ENCODE data around the gene PLA2G4E.

PLA2G4E gene

GRCh38 chr15:42068601-42069000 is 47.8 kb upstream of the PLA2G4E start:
- H3K23ac ChIP-seq (ENCODE audit: low read length in 2 of 2) = no peak overlapping the region
- H4K8ac ChIP-seq (ENCODE audit: low read length) = no peak overlapping the region
- H3K4me1 ChIP-seq (ENCODE audit: control insufficient read depth, insufficient read depth, low read depth, low read length) = no peaks in the 10 kb centered on the region
- peaks cover 9% of the 10 kb centered on the region for H3K9me3 ChIP-seq (ENCODE audit: control insufficient read depth, low read length)
- no peak overlapping the region for H2BK15ac ChIP-seq (ENCODE audit: low read depth, poor library complexity, severe bottlenecking)
- no peak for DNase-seq
- no peak overlapping the region for H3K4me3 ChIP-seq (ENCODE audit: insufficient read depth in 1 of 2, low read depth in 1 of 2, low read length in 2 of 2)
- no peak overlapping the region for H2BK5ac ChIP-seq (ENCODE audit: low read depth, low read length, poor library complexity, severe bottlenecking)
- no peak overlapping the region for H3K4ac ChIP-seq (ENCODE audit: low read depth in 1 of 2, low read length in 2 of 2)
- no peak overlapping the region for H2AFZ ChIP-seq (ENCODE audit: low read depth, low read length)
- H3K79me1 ChIP-seq (replicated peaks; ENCODE audit: low read length, poor library complexity, severe bottlenecking) = no peaks in the 10 kb centered on the region
- H2BK120ac ChIP-seq (ENCODE audit: low read depth, low read length) = no peak overlapping the region
- no peak overlapping the region for H3K18ac ChIP-seq (ENCODE audit: low read depth in 1 of 2, low read length in 2 of 2)
- peaks cover 30 to 58% of the 10 kb centered on the region in 2 experiments for H3K27me3 ChIP-seq (ENCODE audit: control insufficient read depth in 1 of 2, insufficient read depth in 1 of 2, low read length in 2 of 2)
- no peak overlapping the region for H4K91ac ChIP-seq (ENCODE audit: low read length)
- no peak overlapping the region for H3K9ac ChIP-seq (ENCODE audit: low read length)
- H2BK12ac ChIP-seq (ENCODE audit: low read length in 2 of 2) = no peak overlapping the region
- no peak overlapping the region for H3K4me2 ChIP-seq (ENCODE audit: low read length, poor library complexity, severe bottlenecking)
- H3K14ac ChIP-seq (ENCODE audit: low read length in 2 of 2) = no peak overlapping the region
- H2AK5ac ChIP-seq (ENCODE audit: low read length, severe bottlenecking) = no peak overlapping the region
- H3K36me3 ChIP-seq (ENCODE audit: control insufficient read depth in 1 of 2, insufficient read depth in 2 of 2, low read depth in 1 of 2, low read length in 2 of 2) = no peaks in the 10 kb centered on the region
- no peak overlapping the region for H3K27ac ChIP-seq (ENCODE audit: low read length, poor library complexity, severe bottlenecking)
- WGBS = 93% methylated on average over 14 of the region's 14 CpGs

- H3K4me2 ChIP-seq (ENCODE audit: low read length, poor library complexity, severe bottlenecking) = no peak overlapping the region
- 25% methylated on average over 6 of the region's 10 CpGs for WGBS
Observed at GRCh38 chr15:42066764-42067415, 46.0 kb upstream of the PLA2G4E start.

GRCh38 chr15:42065468-42065867 is 44.6 kb upstream of the PLA2G4E start:
- Histone ChIP-seq H2BK12ac (ENCODE audit: low read length in 2 of 2) (no peak overlapping the region), H3K27ac (ENCODE audit: low read length, poor library complexity, severe bottlenecking) (no peak overlapping the region), H3K79me1 (replicated peaks; ENCODE audit: low read length, poor library complexity, severe bottlenecking) (no peaks in the 10 kb centered on the region), H3K4me2 (ENCODE audit: low read length, poor library complexity, severe bottlenecking) (no peak overlapping the region), H4K91ac (ENCODE audit: low read length) (no peak overlapping the region), H3K18ac (ENCODE audit: low read depth in 1 of 2, low read length in 2 of 2) (no peak overlapping the region), H3K14ac (ENCODE audit: low read length in 2 of 2) (no peak overlapping the region), H3K4me3 (ENCODE audit: insufficient read depth in 1 of 2, low read depth in 1 of 2, low read length in 2 of 2) (no peak overlapping the region), H3K4ac (ENCODE audit: low read depth in 1 of 2, low read length in 2 of 2) (no peak overlapping the region), H3K23ac (ENCODE audit: low read length in 2 of 2) (no peak overlapping the region), H2BK15ac (ENCODE audit: low read depth, poor library complexity, severe bottlenecking) (no peak overlapping the region), H3K9ac (ENCODE audit: low read length) (no peak overlapping the region), H2BK120ac (ENCODE audit: low read depth, low read length) (no peak overlapping the region), H4K8ac (ENCODE audit: low read length) (no peak overlapping the region), H3K4me1 (ENCODE audit: control insufficient read depth, insufficient read depth, low read depth, low read length) (no peaks in the 10 kb centered on the region), H2BK5ac (ENCODE audit: low read depth, low read length, poor library complexity, severe bottlenecking) (no peak overlapping the region), H2AFZ (ENCODE audit: low read depth, low read length) (no peak overlapping the region), H3K36me3 (ENCODE audit: control insufficient read depth in 1 of 2, insufficient read depth in 2 of 2, low read depth in 1 of 2, low read length in 2 of 2) (no peaks in the 10 kb centered on the region), H3K27me3 (ENCODE audit: control insufficient read depth in 1 of 2, insufficient read depth in 1 of 2, low read length in 2 of 2) (peaks cover 32 to 65% of the 10 kb centered on the region in 2 experiments), H2AK5ac (ENCODE audit: low read length, severe bottlenecking) (no peak overlapping the region), H3K9me3 (ENCODE audit: control insufficient read depth, low read length) (peaks cover 9% of the 10 kb centered on the region)
- 78% methylated on average over 7 of the region's 7 CpGs for WGBS
- DNase-seq = no peak

More at GRCh38 chr15:42066764-42067415, 46.0 kb upstream of the PLA2G4E start:
- no peak for DNase-seq
- Histone ChIP-seq H3K9ac (ENCODE audit: low read length) (no peak overlapping the region), H3K4me1 (ENCODE audit: control insufficient read depth, insufficient read depth, low read depth, low read length) (no peaks in the 10 kb centered on the region), H3K4me3 (ENCODE audit: insufficient read depth in 1 of 2, low read depth in 1 of 2, low read length in 2 of 2) (no peak overlapping the region), H2BK5ac (ENCODE audit: low read depth, low read length, poor library complexity, severe bottlenecking) (no peak overlapping the region), H2BK15ac (ENCODE audit: low read depth, poor library complexity, severe bottlenecking) (no peak overlapping the region), H2AFZ (ENCODE audit: low read depth, low read length) (no peak overlapping the region), H3K18ac (ENCODE audit: low read depth in 1 of 2, low read length in 2 of 2) (no peak overlapping the region), H3K27ac (ENCODE audit: low read length, poor library complexity, severe bottlenecking) (no peak overlapping the region), H3K23ac (ENCODE audit: low read length in 2 of 2) (no peak overlapping the region), H4K91ac (ENCODE audit: low read length) (no peak overlapping the region), H4K8ac (ENCODE audit: low read length) (no peak overlapping the region), H3K9me3 (ENCODE audit: control insufficient read depth, low read length) (peaks cover 9% of the 10 kb centered on the region), H2BK12ac (ENCODE audit: low read length in 2 of 2) (no peak overlapping the region), H3K36me3 (ENCODE audit: control insufficient read depth in 1 of 2, insufficient read depth in 2 of 2, low read depth in 1 of 2, low read length in 2 of 2) (no peaks in the 10 kb centered on the region), H2AK5ac (ENCODE audit: low read length, severe bottlenecking) (no peak overlapping the region), H2BK120ac (ENCODE audit: low read depth, low read length) (no peak overlapping the region), H3K4ac (ENCODE audit: low read depth in 1 of 2, low read length in 2 of 2) (no peak overlapping the region), H3K27me3 (ENCODE audit: control insufficient read depth in 1 of 2, insufficient read depth in 1 of 2, low read length in 2 of 2) (peaks cover 28 to 61% of the 10 kb centered on the region in 2 experiments), H3K79me1 (replicated peaks; ENCODE audit: low read length, poor library complexity, severe bottlenecking) (no peaks in the 10 kb centered on the region), H3K14ac (ENCODE audit: low read length in 2 of 2) (no peak overlapping the region)

- H2BK120ac ChIP-seq (ENCODE audit: low read depth, low read length) = no peak overlapping the region
- no peak overlapping the region for H2BK15ac ChIP-seq (ENCODE audit: low read depth, poor library complexity, severe bottlenecking)
- no peak overlapping the region for H3K4me3 ChIP-seq (ENCODE audit: insufficient read depth in 1 of 2, low read depth in 1 of 2, low read length in 2 of 2)
- H2AK5ac ChIP-seq (ENCODE audit: low read length, severe bottlenecking) = no peak overlapping the region
- H3K18ac ChIP-seq (ENCODE audit: low read depth in 1 of 2, low read length in 2 of 2) = no peak overlapping the region
- H2BK12ac ChIP-seq (ENCODE audit: low read length in 2 of 2) = no peak overlapping the region
- H3K23ac ChIP-seq (ENCODE audit: low read length in 2 of 2) = peak overlapping the region in 1 of 2 experiments; percentile 23
- H3K4me2 ChIP-seq (ENCODE audit: low read length, poor library complexity, severe bottlenecking) = no peak overlapping the region
- peaks cover 34 to 69% of the 10 kb centered on the region in 2 experiments for H3K27me3 ChIP-seq (ENCODE audit: control insufficient read depth in 1 of 2, insufficient read depth in 1 of 2, low read length in 2 of 2)
- no peak for DNase-seq
- no peak overlapping the region for H3K14ac ChIP-seq (ENCODE audit: low read length in 2 of 2)
- no peak overlapping the region for H3K9ac ChIP-seq (ENCODE audit: low read length)
- no peak overlapping the region for H2AFZ ChIP-seq (ENCODE audit: low read depth, low read length)
- peaks cover 9% of the 10 kb centered on the region for H3K9me3 ChIP-seq (ENCODE audit: control insufficient read depth, low read length)
- no peaks in the 10 kb centered on the region for H3K36me3 ChIP-seq (ENCODE audit: control insufficient read depth in 1 of 2, insufficient read depth in 2 of 2, low read depth in 1 of 2, low read length in 2 of 2)
- no peak overlapping the region for H3K4ac ChIP-seq (ENCODE audit: low read depth in 1 of 2, low read length in 2 of 2)
- H4K8ac ChIP-seq (ENCODE audit: low read length) = no peak overlapping the region
- no peak overlapping the region for H3K27ac ChIP-seq (ENCODE audit: low read length, poor library complexity, severe bottlenecking)
- 42% methylated on average over 7 of the region's 7 CpGs for WGBS
- H3K79me1 ChIP-seq (replicated peaks; ENCODE audit: low read length, poor library complexity, severe bottlenecking) = no peaks in the 10 kb centered on the region
- H3K4me1 ChIP-seq (ENCODE audit: control insufficient read depth, insufficient read depth, low read depth, low read length) = no peaks in the 10 kb centered on the region
- no peak overlapping the region for H4K91ac ChIP-seq (ENCODE audit: low read length)
- H2BK5ac ChIP-seq (ENCODE audit: low read depth, low read length, poor library complexity, severe bottlenecking) = no peak overlapping the region
Observed at GRCh38 chr15:42065033-42065432, 44.2 kb upstream of the PLA2G4E start.

Data from mesenchymal stem cell (in vitro differentiated cells and primary cell).